GM18909 (cell line): ENCODE results near the gene F8.
A peak's percentile ranks its signal among the peaks of the same experiment; 100 is the strongest.
"Not testable (repeated sequence)": the region's sequence is repeated elsewhere in the genome, so short reads cannot be mapped to it uniquely, and the experiment has no call there.

ENCODE experiments used
- ATAC-seq: cut with Tn5 transposase; IDR thresholded peaks from one replicate; pipeline ENCODE4 v1.9.1; 2021; ENCODE audit warnings: mild to moderate bottlenecking; ENCODE audit not compliant: unreplicated experiment, poor library complexity

F8 gene

DNA sequence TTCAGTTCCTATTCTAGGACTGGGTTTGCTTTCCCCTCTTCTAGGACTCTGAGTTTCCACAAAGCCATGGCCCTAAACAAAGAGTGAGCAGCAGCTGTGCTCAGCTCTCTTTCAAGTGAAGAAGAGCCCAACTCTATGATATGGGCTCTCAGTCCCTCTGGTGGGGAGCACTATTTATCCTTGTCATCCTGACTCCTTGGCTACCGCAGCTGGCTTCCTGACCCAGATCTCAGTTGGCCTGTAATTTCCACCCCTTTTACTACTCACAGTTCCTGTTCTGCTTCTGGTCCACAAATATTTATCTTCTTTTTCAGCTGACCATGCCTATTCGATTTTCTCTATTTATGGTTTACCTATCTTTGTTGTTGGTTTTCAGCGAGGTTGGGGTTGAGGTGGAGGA lies 33.8 kb downstream of the F8 start:
- no peak for ATAC-seq

DNA sequence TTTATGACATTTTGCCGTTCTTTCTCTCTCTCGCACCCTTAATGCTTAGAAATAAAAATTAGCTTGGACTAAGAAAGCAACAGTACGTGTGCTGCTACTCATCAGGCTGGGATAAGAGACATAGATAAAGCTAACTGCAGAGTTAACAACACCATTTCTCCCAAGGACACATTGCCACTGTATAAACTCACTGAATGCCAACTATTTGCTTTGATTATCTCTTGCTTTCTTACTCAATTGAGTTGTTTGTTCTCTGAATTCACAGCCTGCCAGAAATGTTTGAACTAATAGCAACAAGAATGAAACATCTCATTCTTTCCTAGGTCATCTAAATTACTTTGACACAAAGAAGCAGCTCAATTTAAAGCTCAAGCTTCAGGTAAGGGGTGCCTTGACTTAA lies 34.6 kb downstream of the F8 start:
- no peak for ATAC-seq

DNA sequence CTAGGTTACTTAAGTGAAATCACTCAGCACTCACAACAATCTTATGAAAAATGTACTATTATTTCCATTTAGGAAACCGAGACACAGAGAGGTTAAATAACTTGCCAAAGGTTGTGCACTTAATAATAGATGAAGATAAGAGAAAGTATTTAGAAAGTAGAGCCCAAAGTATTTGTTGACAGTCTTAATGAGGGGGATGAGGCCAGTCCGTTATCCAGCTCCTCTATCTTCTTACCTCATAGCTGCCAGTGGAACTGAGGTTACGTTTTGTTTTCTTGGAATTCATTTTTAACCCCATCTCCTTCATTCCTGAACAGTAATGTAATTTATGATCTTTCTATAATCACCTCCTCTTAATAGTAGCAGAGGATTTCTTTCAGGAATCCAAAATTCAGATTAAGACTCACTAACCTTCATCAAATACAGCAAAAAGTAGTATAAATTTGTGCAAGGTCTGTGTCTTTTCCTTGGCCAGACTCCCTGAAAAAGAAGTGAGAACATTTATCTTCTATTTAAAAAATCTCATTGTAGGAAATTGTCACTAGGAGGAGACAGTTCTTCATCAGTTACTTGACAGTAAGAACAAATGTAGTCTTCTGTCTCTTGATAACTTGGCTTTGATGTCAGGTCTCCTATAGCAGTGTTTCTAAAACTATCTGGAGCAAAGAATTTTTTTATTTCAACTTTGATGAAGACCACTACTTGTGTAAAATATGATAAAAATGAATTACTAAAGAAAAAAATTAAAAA lies 35.5 kb downstream of the F8 start:
- no peak for ATAC-seq

DNA sequence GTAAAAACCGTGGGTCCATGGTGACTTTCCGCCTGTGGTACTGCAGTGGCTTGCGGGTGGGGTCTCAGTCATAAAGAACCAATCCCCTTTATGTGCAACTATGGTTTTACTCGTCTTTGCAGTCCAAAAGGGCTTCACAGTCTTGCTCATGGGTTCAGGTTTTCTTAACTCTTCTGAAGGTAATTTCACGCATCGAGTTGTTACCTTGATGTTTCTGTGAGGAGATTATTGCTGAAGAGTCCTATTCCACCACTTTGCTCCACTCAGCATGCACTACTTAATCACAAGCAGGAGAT lies 41.5 kb downstream of the F8 start:
- peak; percentile 48 for ATAC-seq

DNA sequence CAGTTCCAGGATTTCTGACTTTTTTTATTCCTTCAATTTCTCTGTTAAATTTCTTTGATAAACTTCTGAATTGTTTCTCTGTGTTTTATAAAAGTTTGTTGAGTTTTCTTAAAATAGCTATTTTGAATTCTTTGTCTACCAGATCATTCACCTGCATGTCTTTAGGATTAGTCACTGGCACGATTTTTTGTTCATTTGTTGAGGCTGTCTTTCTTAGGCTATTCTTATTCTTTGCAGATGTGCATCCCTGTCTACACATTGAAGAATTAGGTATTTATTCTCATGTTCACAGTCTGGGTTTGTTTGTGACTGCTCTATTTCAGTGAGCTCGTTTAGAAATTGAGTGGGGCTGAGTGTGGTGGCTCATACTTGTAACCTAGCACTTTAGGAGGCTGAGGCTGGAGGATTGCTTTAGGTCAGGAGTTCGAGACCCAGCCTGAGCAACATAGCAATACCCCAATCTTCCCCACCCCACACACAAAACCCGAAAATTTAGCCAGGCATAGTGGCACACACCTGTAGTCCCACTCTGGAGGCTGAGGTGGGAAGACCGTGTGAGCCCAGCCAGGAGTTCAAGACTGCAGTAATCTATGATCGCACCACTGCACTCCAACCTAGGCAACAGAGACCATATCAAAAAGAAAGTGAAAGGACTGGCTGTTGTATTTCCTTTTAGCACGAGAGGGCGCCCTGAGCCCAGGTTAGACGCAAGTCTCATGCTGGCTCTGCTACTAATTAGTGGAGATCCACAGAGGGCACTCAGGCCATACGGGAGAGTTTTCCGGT lies 42.0 kb downstream of the F8 start:
- ATAC-seq = peak; percentile 99

DNA sequence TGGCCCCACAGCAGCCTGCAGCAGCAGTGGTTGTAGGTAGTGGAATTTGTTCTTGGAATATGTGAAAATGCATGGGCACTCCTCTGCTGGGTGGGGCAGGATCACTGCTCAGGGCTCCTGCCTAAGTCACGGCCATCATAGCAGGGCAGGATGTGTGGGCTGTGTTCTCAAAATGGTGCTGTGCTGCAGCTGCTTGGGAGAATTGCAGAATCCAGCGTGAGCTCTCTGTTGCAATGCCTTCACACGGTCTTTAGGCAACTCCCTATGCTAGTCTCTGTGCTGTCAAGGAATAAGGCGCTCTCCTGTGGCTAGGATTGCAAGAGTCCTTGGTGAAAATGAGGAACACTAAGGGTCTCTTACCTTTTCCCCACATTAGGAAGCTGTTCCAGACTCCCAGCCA lies 42.9 kb downstream of the F8 start:
- ATAC-seq = no peak

DNA sequence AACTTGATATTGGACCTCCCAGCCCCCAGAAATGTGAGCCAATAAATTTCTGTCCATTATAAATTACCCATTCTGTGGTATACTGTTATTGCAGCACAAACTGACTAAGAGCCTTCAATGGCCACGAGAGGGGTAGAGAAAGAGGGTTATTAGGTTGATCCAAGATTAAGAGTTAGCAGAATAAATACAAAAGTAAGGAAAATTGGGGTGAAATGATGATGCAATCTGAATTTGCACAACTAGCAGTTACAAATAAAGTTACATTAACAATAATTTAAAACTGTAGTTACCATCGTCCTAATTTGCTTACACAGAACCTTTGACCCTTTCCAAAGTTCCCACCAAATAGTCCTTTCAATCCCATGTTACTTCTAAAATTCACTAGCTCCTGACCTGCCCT lies 54.2 kb downstream of the F8 start:
- ATAC-seq = no peak

DNA sequence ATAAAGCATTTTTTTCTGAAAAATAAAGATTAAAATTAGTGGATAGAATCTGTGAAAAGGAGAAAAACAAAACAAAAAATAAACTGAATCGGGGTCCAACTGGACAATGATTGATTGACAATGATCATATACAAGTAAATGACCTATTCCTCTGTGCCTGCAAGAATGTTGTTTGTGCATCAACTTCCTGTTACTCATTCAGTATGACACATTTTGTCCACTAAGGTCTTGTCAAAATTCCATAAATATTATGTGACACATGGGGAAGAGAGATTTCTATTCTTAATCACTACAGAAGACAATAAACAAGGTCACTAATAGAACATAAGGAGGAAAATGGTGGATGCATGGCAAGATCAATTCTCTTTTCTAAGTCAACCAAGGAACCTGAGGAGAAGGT lies 54.9 kb downstream of the F8 start:
- no peak for ATAC-seq

DNA sequence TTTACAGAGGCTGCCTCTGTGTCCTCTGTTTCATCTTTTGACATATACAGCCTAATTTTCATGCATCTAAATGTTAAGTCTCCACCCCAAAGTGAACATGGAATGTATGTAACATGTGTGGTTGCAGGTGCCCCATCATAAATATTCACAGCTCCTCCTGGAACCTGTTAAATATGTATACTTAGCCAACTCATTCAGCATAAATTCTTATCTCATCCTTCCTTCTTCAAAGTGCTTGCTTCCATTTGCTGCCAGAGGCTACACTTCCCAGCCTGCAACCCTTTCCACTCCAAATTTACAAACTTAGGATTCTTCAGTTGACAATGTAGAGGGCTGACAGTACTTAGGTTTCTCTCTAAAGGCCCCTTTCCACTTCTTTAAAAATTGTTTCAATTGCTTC lies 60.6 kb downstream of the F8 start:
- ATAC-seq = no peak

DNA sequence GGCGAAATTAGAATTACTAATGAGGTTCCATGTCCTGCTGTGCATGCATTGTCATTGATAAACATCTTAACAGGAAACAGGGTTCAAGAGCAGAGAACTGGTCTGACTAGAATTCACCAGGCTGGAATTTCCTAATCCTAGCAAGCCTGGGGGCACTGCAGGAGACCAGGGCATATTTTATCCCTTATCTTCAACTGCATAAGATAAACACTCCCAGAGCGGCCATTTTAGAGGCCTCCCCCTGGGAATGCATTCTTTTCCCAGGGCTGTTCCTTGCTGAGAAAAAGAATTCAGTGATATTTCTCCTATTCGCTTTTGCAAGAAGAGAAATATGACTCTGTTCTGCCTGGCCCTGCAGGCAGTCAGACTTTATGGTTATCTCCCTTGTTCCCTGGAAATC lies 66.7 kb downstream of the F8 start:
- not testable (repeated sequence) for ATAC-seq

DNA sequence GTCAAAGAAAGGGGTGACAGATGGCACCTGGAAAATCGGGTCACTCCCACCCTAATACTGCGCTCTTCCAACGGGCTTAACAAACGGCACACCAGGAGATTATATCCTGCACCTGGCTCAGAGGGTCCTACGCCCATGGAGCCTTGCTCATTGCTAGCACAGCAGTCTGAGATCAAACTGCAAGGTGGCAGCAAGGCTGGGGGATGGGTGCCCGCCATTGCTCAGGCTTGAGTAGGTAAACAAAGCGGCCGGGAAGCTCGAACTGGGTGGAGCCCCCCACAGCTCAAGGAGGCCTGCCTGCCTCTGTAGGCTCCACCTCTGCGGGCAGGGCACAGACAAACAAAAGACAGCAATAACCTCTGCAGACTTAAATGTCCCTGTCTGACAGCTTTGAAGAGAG lies 83.3 kb downstream of the F8 start:
- ATAC-seq = not testable (repeated sequence)

DNA sequence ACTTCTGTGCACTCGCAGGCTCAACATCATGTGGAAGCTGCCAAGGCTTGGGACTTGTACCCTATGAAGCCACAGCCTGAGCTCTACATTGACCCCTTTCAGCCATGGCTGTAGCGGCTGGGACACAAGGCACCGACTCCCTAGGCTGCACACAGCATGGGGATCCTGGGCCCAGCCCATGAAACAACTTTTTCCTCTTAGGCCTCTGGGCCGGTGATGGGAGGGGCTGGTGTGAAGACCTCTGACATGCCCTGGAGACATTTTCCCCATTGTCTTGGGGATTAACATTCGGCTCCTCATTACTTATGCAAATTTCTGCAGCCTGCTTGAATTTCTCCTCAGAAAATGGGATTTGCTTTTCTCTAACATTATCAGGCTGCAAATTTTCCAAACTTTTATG lies 97.8 kb downstream of the F8 start:
- ATAC-seq = not testable (repeated sequence)

DNA sequence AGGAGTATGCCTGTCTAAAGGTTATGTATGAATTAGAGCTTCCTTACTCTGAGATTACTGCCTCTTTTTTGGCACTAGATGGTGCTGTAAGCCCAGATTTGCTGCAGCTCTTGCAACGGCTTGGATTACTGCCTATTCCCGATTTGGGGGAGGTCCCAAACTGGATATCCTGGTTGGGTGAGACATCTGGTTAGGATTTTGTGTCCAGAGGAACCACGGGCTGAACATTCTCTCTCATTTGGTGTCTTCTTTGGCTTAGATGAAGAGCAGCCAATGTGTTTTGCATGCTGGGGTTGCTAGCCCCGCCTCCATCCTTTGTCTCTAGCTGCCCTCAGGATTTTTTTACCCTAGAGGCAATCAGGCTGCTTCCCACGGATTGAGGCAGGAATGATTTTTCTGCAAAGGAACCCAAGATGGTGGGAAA lies 104.5 kb downstream of the F8 start:
- peak; percentile 71 for ATAC-seq

DNA sequence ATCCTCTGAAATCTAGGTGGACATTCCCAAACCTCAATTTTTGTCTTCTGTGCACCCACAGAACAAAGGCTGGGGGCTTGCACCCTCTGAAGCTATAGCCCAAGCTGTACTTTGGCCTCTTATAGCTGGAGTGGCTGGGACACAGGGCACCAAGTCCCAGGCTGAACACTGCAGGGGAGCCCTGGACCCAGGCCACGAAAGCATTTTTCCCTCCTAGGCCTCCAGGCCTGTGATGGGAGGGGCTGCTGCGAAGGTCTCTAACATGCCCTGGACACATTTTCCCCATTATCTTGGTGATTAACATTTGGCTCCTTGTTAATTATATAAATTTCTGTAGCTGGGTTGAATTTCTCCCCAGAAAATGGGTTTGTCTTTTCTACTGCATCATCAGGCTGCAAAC lies 108.5 kb downstream of the F8 start:
- no peak for ATAC-seq

DNA sequence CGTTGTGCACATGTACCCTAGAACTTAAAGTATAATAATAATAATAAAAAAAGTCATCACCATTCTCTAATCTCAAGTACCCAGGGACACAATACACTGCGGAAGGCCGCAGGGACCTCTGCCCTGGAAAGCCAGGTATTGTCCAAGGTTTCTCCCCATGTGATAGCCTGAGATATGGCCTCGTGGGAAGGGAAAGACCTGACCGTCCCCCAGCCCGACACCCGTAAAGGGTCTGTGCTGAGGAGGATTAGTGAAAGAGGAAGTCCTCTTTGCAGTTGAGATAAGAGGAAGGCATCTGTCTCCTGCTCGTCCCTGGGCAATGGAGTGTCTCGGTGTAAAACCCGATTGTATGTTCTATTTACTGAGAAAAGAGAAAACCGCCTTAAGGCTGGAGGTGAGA lies 112.0 kb downstream of the F8 start:
- ATAC-seq = not testable (repeated sequence)

DNA sequence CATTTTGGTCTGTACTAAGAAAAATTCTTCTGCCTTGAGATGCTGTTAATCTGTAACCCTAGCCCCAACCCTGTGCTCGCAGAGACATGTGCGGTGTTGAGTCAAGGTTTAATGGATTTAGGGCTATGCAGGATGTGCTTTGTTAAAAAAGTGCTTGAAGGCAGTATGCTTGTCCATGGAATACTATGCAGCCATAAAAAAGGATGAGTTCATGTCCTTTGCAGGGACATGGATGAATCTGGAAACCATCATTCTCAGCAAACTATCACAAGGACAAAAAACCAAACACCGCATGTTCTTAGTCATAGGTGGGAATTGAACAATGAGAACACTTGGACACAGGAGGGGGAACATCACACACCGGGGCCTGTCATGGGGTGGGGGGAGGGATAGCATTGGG lies 112.5 kb downstream of the F8 start:
- not testable (repeated sequence) for ATAC-seq

DNA sequence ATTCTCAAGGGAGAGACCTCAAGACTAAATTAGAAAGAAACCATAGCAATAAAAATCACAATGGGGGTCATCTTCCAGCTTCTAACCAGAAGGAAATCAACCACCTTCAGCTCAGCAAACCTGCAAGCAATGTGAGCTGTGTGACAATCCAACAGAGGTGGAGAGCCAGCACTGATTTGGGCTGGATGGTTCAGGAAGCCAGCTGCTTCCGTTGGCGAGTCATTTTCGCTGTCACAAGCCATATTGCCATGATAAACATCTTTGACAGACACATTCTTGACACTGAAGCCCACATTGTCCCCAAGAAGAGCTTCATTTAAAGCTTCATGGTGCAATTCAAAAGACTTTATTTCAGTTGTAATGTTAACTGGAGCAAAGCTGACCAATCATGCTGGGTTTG lies 113.7 kb downstream of the F8 start:
- ATAC-seq = no peak

DNA sequence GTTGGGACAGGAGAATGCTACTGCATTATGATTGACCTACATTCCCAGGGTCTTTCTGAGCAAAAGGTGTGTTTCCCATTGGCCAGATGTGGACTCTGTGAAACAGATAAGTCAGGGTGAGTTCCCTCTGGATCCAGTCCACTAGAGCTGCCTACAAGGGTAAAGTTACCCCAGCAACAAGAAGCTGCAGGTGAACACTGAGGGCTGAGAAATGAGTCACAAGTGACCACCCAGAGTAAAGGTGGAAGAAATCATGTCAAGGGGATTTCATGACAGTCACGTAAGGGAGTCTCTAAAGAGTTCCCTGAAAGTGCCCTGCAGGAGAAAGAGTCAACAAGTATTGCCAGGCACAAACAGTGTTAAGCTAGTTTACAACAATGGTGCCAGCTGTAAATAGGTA lies 120.1 kb downstream of the F8 start:
- no peak for ATAC-seq

DNA sequence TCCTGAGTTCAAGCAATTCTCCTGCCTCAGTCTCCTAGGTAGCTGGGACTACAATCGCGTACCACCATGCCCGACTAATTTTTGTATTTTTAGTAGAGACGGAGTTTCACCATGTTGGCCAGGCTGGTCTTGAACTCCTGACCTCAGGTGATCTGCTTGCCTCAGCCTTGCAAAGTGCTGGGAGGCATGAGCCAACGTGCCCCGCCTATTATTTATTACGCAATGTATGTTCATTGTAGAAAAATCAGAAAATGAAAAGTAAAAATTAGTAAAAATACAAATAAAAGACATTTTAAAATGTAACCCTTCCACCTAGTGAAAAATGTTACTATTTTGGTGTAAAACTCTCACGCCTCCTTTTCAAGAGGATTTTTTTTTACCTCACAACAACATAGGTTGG lies 122.2 kb downstream of the F8 start:
- ATAC-seq = no peak

DNA sequence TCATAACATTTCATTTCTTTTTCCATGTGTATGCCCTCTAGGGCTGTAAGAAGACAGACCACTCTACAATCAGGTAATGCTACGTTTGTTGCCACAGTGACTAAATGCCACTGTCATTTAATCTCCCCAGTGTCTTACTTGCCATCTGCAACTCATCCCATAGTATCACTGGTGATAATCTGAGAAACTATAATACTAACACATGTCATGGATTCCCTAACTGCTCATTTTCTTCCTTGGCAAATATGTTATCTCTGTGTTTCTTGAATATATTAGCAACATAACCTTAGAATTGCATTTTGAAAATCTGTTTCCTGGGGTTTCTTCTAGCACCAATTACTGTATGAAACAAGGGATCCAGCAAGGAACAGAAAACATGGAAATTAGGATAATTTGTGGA lies 130.2 kb downstream of the F8 start:
- no peak for ATAC-seq

DNA sequence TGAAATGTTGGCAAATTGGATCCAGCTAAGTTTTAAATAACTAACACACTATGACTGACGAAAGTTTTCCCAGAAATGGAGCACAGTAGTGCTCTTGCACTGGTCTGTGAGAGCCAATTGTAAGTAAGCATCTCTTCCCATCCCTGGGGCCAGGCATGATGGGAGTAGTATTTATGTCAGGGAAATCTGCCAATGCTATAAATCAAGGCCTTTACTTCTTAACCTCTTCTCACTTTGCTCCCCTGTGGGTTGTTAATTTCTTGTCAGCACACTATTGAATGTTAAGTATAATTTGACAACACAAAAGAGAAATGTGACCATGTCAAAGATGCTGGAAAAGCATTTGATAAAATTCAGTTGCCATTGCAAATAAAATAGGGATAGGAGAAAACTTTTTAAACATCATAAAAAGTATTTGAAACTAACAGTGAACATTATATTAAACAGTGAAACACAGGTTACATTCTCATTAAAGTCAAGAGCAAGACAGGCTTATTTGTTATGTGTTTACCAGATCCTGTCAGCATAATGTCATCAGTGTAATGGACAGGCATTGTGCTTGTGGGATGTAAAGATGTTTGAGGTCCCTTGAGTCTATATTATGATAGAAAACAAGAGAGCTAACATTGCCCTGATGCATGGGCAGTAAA lies 131.4 kb downstream of the F8 start:
- ATAC-seq = no peak

DNA sequence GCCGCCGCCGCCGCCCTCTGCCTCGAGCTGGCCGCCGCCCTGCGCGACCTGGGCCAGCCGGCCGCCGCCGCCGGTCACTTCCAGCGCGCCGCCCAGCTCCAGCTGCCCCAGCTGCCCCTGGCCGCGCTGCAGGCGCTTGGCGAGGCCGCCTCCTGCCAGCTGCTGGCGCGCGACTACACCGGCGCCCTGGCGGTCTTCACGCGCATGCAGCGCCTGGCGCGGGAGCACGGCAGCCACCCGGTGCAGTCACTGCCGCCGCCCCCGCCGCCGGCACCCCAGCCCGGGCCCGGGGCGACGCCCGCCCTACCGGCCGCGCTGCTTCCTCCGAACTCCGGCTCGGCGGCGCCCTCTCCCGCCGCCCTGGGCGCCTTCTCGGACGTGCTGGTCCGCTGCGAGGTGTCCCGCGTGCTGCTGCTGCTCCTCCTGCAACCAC lies 135.7 kb downstream of the F8 start:
- ATAC-seq = peak; percentile 60
